ENCODE measurements around the gene CYP11A1. TPM values are rescaled to one million over a fixed set of nuclear protein-coding genes. Genes with fewer than 3 reads are reported as not detected.
"Not testable (repeated sequence)": the region's sequence is repeated elsewhere in the genome, so short reads cannot be mapped to it uniquely, and the experiment has no call there.

The CYP11A1 gene
- total RNA-seq, 6 donors from 2014 or later = 0.91 to 8.4 (median 1.1) TPM; not detected in 1

DNA sequence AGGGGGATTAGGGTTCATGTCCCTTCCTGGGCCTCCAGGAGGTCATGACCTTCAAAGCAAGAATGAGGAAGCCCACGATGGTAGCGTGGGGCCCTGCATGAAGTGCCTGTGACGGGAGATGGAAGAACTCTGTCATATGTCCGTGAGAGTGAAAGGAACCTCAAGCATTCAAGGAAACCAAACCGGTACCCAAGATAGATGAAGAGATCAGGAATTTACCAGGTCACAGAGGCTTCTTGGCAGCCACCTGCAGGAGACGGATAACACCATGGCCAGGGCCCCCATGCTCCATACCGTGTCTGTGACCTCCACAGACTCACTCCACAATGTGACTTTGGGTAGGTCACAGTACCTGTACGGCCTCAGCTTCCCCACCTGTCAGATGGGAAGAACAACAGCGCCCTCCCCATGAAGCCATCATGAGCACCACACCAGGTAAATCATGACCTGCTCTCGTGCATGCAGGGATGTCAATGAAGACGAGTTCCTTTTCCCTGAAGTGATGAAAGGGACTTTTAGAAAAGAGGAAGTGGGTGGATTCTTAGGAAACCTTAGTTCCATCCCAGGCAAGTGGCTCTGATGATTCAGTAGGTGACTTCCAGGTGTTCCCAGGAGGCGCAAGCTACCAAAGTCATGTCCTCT is 23.3 kb upstream of the CYP11A1 start:
- ATAC-seq (ENCODE audit: low FRiP score in 2 of 2) (no peak), DNase-seq (no peak)
- TF ChIP-seq, protein P1, sequence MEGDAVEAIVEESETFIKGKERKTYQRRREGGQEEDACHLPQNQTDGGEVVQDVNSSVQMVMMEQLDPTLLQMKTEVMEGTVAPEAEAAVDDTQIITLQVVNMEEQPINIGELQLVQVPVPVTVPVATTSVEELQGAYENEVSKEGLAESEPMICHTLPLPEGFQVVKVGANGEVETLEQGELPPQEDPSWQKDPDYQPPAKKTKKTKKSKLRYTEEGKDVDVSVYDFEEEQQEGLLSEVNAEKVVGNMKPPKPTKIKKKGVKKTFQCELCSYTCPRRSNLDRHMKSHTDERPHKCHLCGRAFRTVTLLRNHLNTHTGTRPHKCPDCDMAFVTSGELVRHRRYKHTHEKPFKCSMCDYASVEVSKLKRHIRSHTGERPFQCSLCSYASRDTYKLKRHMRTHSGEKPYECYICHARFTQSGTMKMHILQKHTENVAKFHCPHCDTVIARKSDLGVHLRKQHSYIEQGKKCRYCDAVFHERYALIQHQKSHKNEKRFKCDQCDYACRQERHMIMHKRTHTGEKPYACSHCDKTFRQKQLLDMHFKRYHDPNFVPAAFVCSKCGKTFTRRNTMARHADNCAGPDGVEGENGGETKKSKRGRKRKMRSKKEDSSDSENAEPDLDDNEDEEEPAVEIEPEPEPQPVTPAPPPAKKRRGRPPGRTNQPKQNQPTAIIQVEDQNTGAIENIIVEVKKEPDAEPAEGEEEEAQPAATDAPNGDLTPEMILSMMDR (IDR thresholded peaks at IDR 0.05) = no peak
- TF ChIP-seq POLR2AphosphoS5 (IDR thresholded peaks at IDR 0.05) (no peak), EP300 (IDR thresholded peaks at IDR 0.05) (no peak), POLR2A (IDR thresholded peaks at IDR 0.05) (no peak)
- Histone ChIP-seq H3K4me1 (peaks cover 9 to 24% (median 19%) of the 10 kb centered on the region in 4 donors), H3K4me3 (no peak overlapping the region), H3K9me3 (no peaks in the 10 kb centered on the region), H3K27ac (no peak overlapping the region), H3K27me3 (no peaks in the 10 kb centered on the region), H3K36me3 (no peaks in the 10 kb centered on the region)
- WGBS, 2 donors = 74 to 75% methylated on average over 12 of the region's 12 CpGs

DNA sequence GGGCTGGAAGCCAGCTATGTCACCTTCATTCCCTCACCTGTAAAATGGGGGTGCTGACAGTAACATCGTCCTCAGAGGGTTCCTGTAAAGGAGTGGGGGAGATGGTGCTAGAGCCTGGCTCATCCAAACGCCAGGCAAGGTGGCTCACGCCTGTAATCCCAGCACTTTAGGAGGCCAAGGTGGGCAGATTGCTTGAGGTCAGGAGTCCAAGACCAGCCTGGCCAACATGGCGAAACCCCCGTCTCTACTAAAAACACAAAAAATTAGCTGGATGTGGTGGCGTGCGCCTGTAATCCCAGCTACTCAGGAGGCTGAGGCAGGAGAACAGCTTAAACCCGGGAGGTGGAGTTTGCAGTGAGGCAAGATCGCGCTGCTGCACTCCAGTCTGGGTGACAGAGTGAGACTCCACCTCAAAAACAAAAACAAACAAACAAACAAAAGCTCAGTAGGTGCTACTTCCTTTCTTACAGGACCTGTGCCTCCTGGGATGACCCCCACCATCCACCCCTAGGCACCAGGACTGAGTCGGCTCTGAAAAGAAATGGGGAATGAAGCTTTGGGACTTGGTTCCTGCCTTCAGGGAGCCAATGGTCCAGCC is 22.7 kb upstream of the CYP11A1 start:
- H3K4me1 ChIP-seq = peaks cover 9 to 30% (median 25%) of the 10 kb centered on the region in 4 donors
- not testable (repeated sequence) for H3K4me3 ChIP-seq; H3K9me3 ChIP-seq; H3K36me3 ChIP-seq; H3K27me3 ChIP-seq; ATAC-seq (ENCODE audit: low FRiP score in 2 of 2); DNase-seq
- H3K27ac ChIP-seq = peak overlapping the region in 3 of 4 donors; percentile 16 to 55 (median 41)
- 94% methylated on average over 11 of the region's 11 CpGs for WGBS, 2 donors

DNA sequence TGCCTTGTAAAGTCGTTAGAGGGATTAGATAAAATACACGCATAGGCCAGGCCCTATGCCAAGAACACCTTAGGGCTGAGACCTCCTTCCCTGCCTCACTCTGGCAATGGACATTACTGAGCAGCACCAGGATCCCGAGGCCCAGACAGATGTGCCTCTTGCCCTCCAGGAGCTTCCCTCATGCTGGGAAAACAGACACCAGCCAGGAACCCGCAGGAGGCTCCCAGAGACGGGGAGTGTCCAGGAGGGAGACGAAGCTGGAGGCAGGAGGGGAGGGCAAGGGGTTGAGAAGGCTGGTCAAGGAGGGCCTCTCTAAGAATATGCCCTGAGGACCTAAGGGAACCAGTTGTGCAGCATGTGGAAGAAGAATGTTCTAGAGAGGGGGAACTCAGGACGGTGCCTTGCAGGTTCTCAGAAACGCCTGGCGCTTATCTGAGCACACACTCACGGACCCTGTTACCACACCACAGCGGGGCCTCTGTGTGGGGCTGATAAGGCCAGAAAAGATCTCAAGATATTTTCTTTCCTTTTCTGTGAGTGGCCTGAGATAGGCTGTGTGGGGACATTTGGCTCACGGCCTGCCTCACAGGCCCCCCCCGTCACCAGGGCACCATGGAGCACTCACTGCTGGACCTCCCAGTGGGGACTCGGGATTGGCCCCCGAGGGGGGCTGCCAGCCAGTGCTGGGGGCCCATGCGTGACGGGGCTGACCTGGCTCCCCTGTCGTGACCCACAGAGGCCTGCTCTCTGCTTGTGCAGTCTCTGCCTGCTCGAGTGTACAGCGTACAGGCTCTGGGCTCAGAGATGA is 22.0 kb upstream of the CYP11A1 start:
- no peaks in the 10 kb centered on the region for H3K36me3 ChIP-seq
- peak in 1 of 2 donors; percentile 56 for ATAC-seq (ENCODE audit: low FRiP score in 2 of 2)
- 46 to 67% methylated on average over 11 to 18 of the region's 20 CpGs for WGBS, 2 donors
- TF ChIP-seq POLR2AphosphoS5 (IDR thresholded peaks at IDR 0.05) (peak in 1 of 2 donors; percentile 11), POLR2A (IDR thresholded peaks at IDR 0.05) (no peak), EP300 (IDR thresholded peaks at IDR 0.05) (no peak)
- TF ChIP-seq, protein P1 (IDR thresholded peaks at IDR 0.05) = no peak
- H3K27me3 ChIP-seq = no peaks in the 10 kb centered on the region
- H3K4me1 ChIP-seq = peaks cover 14 to 37% (median 32%) of the 10 kb centered on the region in 4 donors
- H3K9me3 ChIP-seq = no peaks in the 10 kb centered on the region
- no peak overlapping the region for H3K4me3 ChIP-seq
- DNase-seq = peak in 1 of 2 donors; percentile 58
- peak overlapping the region in 3 of 4 donors; percentile 16 to 55 (median 41) for H3K27ac ChIP-seq

DNA sequence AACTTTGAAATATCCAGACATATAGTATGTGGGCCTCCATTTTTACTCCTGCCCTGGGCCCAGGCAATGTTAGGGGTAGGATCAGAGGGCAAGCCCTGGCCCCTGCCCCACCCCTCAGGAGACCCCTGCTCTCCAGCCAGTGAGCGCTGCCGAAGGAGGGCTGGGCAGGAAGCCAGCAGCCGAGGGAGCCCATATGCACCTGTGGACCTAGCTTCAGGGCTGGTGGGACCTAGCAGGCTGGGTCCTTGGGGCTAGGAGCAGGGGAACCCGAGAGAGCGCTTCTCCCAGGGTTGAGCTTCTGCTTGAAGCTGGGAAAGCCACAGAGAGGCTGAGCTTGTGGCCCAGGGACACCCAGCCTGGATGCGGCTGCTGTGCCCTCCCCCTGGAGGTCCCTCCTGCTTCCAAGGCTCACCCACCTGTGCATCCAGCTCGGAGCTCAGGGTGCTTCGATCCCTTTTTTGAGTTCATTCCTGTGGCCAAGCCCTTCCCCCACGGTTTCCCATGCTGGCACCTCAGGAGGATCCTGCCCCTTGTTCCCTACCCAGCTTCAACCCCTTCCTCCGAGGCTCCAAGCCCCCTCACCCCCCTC is 21.0 kb upstream of the CYP11A1 start:
- Histone ChIP-seq H3K36me3 (no peaks in the 10 kb centered on the region), H3K4me3 (no peak overlapping the region), H3K27ac (peak overlapping the region in 1 of 4 donors; percentile 5), H3K9me3 (no peaks in the 10 kb centered on the region), H3K27me3 (no peaks in the 10 kb centered on the region), H3K4me1 (peaks cover 17 to 43% (median 35%) of the 10 kb centered on the region in 4 donors)
- TF ChIP-seq EP300 (IDR thresholded peaks at IDR 0.05) (no peak), POLR2AphosphoS5 (IDR thresholded peaks at IDR 0.05) (no peak), POLR2A (IDR thresholded peaks at IDR 0.05) (no peak)
- TF ChIP-seq, protein P1 (IDR thresholded peaks at IDR 0.05) = no peak
- DNase-seq (no peak), ATAC-seq (ENCODE audit: low FRiP score in 2 of 2) (no peak)
- 65 to 86% methylated on average over 4 to 10 of the region's 10 CpGs for WGBS, 2 donors

All from upper lobe of left lung (tissue), 6 donors.